Ureter (tissue), 1 donor: ENCODE data around the gene SLC17A2. TPM values are rescaled to one million over a fixed set of nuclear protein-coding genes. Genes with fewer than 3 reads are reported as not detected.
"Not testable (repeated sequence)": the region's sequence is repeated elsewhere in the genome, so short reads cannot be mapped to it uniquely, and the experiment has no call there.

Source experiments
- DNase-seq: peaks from one replicate; pipeline ENCODE4 v3.0.0-alpha.2; 2020; ENCODE audit warnings: low spot score
- total RNA-seq: library from RNA; stranded (reverse); gene quantifications from one replicate; pipeline ENCODE4 v1.2.4, GENCODE V29; 2023
- donor health status: DM: yes; HTN: yes; CAD: no.

Gene SLC17A2
- total RNA-seq, 1 donor from 2014 or later, result not detected

DNA sequence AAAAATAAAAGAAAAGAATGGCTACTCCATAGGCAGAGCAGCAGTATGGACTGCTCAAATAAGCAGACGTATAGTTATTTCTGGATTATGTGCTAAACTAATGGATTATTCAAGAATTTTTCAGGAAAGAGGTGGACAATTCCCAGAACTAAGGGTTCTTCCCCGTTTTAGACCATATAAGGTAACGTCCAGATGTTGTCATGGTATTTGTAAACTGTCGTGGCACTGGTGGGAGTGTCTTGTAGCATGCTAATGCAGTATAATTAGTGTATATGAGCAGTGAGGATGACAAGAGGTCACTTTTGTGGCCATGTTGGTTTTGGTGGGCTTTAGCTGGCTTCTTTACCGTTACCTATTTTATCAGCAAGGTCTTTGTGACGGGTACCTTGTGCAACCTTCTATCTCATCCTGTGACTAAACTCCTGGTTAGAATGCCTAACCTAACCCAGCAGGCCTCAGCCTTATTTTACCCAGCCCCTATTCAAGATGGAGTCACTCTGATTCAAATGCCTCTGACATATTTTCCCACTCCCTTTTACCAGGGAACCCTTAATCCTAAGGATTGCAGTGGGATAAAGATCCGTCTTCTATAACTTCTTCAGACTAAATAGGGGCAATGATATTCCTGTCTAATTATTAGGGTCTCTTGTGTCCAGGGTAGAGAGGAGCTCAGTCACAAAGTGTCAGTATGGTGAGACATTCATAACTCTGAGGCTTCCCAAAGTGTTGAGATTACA lies 21.0 kb upstream of the SLC17A2 start:
- no peak for DNase-seq

GRCh38 chr6:25950297-25950696 lies 19.8 kb upstream of the SLC17A2 start:
- no peak for DNase-seq

GRCh38 chr6:25949695-25950094 lies 19.2 kb upstream of the SLC17A2 start:
- DNase-seq, result no peak

GRCh38 chr6:25947492-25947891 lies 17.0 kb upstream of the SLC17A2 start:
- DNase-seq, result not testable (repeated sequence)

GRCh38 chr6:25946631-25947030 lies 16.1 kb upstream of the SLC17A2 start:
- DNase-seq, result no peak

DNA sequence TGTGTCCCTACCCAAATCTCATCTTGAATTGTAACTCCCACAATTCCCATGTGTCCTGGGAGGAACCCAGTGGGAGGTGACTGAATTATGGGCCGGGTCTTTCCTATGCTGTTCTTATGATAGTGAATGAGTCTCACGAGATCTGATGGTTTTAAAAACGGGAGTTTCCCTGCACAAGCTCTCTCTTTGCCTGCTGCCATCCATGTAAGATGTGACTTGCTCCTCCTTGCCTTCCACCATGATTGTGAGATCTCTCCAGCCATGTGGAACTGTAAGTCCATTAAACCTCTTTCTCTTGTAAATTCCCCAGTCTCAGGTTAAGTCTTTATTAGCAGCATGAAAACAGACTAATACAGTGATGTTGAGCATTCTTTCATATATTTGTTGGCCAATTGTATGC lies 15.2 kb upstream of the SLC17A2 start:
- DNase-seq, result not testable (repeated sequence)

DNA sequence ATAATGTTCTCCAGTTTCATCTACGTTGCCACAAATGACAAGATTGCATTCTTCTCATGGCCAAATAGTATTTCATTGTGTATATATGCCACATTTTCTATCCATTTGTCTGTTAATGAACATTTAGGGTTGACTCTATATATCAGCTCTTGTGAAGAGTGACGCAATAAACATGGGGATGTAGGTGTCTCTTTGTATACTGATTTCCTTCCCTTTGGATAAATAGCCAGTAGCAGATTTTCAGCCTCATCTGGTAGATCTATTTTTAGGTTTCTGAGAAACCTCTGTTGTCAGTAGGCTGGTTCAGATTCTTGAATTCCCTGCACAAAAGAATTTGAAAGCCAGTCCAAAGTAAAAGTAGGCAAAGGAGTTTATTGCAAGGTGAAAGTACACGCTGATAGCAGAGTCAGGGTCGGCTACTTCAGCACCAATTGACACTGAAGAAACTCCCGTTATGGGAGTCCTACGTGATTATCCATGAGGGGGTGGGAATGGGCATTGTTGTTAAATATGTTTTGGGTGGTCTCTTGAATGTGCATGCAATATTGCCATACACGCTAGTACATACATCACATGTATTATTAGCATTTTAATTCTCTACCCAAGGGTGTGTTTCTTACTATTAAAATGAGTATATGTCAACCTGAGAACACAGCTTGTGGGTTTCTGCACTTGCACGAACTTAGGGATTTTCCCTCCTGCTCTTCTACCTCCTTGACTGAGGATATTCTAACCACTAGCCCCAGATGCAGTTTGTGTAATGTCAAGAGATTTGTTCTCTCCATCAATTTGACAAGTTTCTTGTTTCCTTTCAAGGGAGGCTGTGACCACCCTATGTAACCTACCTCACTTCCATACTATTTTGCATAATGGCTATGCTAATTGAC lies 14.4 kb upstream of the SLC17A2 start:
- DNase-seq, result no peak

DNA sequence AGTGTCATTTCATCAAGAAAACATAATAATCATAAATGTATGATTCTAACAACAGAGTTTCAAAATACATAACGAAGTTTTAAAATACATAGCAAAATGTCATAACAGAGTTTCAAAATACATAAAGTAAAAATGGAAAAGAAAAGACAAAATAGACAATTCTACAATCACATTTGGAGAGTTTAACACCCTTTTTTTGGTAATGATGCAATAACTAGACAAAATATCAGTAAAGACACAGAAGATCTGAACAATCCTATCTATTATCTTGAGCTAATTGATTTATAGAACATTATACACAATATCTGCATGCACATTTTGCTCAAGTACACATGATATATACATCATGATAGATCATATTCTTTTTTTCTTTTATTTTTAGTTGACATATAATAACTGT lies 13.4 kb upstream of the SLC17A2 start:
- DNase-seq, result no peak

GRCh38 chr6:25942561-25943147 lies 12.2 kb upstream of the SLC17A2 start:
- DNase-seq, result no peak

DNA sequence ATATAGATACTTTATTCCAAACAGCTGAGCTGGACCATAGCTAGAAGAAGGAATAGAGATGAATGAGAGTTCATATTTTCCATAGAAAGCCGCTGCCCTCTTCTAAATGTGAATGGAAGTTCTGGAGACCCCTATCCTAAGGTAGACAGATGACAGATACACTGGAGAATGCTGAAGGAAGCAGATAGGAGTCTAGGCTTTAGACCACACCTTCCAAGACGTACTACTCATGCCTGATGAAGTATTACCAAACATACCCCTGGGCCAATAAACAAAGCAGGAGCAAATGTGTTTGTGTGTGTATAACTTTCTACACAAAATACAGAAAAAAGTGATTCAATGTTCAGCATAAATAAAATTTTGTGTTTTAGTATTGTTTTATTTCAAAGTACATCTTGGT lies 9.1 kb upstream of the SLC17A2 start:
- no peak for DNase-seq

- DNase-seq, result no peak
Measured at GRCh38 chr6:25935953-25936352, 5.5 kb upstream of the SLC17A2 start.

DNA sequence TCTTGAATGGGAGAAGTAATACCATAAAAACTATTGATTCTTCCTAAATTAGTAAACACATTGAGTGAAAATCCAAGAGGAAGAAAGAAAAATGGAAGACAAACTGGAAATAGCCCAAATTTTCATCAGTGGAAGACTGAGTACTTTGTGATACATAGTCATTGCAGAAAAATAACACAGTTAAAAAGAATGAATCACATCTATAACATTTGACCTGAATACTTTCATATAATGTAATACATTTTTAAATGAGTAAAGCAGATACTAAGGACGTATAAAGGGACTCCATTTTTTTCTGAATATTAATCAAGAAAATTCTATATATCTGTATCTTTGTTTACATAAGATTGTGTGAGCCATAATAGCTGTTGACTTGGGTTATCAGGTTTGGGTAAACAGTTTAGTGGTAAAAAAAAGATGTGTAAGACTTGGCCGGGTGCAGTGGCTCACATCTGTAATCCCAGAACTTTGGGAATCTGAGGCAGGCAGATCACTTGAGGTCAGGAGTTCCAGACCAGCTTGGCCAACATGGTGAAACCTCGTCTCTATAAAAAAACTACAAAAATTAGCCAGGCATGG lies 4.3 kb upstream of the SLC17A2 start:
- DNase-seq, result no peak

DNA sequence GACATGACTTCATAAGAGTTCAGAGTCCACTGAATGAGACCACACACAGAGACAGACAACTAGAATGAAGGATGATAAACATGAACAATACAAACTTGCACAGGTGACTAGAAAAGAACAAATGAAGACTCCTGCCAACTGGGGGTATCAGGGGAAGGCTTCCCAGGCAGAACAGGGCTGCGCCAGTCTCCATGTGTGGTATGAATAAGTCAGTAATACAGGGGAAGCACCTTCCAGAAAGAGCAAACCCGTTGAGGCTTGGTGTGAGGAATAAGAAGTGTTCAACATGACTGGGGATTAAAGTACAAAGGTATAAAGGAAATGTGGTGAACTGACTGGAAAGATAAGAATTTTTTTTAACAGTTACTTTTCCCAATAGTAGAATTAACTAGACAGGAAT lies 3.7 kb upstream of the SLC17A2 start:
- no peak for DNase-seq

GRCh38 chr6:25931411-25931709 lies 869 bp upstream of the SLC17A2 start:
- DNase-seq, result no peak

DNA sequence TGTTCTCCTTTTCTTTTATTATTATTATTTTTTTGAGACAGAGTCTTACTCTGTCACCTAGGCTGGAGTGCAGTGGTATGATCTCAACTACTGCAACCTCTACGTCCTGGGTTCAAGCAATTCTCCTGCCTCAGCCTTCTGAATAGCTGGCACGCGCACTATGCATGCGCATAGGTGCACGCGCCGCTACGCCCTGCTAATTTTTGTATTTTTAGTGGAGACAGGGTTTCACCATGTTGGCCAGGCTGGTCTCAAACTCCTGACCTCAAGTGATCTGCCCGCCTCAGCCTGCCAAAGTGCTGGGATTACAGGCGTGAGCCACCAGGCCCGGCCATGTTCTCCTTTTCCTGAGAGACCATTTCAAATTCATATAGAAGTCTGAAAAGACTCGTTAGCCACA lies 706 bp downstream of the SLC17A2 start:
- DNase-seq, result not testable (repeated sequence)

DNA sequence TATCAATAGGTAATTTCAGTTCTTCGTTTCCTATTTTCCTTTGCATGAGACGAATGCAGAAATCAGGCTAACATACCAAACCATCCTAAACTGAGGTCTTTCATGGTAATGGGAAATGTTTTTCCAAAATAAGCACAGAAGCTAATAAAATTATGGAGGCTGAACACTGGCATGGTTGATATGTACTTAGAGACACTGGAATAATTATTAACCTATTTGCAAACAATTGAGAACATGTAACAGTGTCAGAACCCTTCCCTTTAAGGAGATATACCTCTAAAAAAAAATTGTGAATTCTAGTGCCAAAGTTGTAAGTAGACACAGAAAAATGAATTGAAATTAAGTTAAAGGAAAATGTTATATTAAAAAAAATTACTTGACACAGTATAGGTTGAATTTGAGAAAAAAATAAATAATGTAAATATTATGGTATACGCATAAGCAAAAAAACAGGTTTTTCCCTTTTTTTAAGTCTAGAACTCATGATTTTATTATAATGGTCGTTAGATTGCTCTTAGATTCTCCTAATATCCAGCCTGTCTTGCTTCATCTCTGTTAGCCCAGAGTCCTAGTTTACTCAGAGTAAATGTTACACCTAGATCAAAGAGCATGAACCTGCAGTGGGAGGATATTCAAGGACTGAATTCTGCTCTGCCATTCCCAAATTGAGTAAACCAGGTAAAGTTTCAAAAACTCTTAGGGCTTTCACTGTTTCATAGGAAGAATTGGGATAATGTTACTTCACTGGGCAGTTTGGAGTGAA lies 1.7 kb downstream of the SLC17A2 start:
- no peak for DNase-seq

DNA sequence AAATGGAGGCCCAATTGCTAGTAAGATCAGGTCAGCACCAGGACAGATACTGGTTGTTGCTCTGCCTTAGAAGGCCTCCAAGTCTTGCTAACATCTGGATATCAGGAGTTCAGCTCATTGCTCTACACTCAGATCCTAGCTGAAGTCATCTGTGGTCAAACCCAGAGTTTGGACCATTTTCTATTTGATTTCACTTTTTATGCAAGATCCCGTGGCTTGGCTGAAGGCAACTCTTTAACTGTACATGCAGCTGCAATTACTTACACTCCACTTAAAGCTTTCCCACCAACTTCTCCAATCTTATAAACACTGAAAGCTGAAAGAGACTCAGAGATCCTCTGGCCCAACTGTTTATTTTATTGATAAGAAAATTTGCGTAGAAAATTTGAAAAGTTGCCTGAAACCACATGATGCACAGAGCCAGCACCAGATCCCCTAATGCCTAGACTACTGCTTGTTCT lies 2.7 kb downstream of the SLC17A2 start:
- DNase-seq, result no peak

- DNase-seq, result no peak
Measured at GRCh38 chr6:25927178-25927577, 3.3 kb downstream of the SLC17A2 start.

DNA sequence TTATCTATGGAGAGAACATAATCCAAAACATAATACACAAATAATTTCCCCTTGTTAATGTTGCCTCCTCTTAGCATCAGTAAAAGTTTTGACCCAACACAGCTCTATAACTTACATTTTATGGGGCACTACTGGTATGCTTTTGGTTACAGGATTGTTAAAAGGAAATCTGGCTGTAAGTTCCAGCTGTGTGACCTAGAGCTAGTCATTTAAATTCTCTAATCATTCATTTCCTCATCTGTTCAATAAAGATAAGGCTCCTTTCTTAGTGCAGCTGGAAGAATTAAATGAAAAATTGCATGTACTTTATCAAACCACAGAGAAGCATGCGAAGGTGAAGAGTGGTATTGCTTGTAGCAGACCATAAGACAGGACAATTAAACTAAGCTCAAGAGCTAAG lies 4.6 kb downstream of the SLC17A2 start:
- DNase-seq, result no peak

DNA sequence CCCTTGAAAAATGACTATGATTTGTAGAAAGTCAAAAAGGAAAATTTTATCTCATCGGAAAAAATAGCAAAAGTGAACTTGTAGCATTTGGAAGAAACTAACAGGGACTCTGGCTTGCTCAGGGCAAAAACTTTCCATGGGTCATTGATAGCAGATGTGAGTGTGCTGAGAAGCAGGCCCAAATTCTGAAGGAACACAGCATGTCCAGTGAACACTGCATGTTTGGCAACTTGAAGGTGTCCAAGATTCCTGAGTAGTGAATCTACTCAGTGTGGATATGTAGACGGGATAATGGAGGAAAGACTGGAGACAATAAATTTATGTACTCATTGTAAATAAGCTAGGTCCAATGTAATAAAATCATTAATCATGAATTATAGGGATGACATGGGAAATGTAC lies 8.2 kb downstream of the SLC17A2 start:
- DNase-seq, result no peak

DNA sequence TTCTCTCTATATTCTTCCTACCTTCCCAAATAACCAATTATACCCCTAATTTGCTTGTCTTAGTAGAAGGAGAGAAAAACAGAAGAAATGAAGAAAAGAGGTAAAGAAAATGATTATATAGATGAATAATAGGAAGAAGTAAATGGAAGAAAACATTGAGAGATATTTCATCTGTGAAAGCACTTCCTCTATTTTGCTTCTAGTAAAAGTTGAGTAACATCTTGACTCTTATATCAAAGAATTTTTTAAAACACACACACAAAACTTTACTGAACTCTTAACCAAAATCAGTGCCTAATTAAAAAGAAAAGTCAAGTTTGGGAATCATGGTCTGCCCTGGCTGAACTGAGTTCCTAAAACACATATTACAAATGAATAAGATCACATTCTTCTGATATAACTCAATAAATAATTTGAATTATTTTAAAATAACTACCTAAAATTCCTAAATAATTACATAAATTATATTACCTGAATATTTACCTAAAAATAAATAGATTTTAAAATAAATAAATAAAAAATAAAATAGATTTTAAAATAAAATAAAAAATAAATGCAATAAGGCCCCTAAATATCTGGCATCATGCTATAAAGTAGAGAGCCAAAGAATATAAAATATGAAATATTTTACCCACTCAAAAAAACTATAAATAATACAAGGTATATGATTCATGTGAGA lies 8.8 kb downstream of the SLC17A2 start:
- DNase-seq, result no peak
